Heart left ventricle (tissue), 16 donors: ENCODE results near the gene LY6G5C. TPM values are rescaled to one million over a fixed set of nuclear protein-coding genes. Genes with fewer than 3 reads are reported as not detected.

ENCODE experiments used
- ATAC-seq, 4 donors: fragments of 200-7000 bp; cut with Tn5 transposase; one replicate each; pipeline ENCODE4 v1.9.1; 2020 to 2022; ENCODE audit warnings: moderate library complexity in 4 of 4, mild to moderate bottlenecking in 3 of 4, moderate number of reproducible peaks in 1 of 4
- DNase-seq, 5 donors: peaks; one replicate each; pipeline ENCODE4 v3.0.0-alpha.2; 2020
- H3K27ac ChIP-seq, 12 donors: fragments of 200-600 bp; sonication (generic) in 4 of 12; one replicate each; pipeline versions ENCODE4 v1.5.0 to v1.8.0; 2016 to 2022; ENCODE audit warnings: mild to moderate bottlenecking in 2 of 12
- H3K27me3 ChIP-seq, 9 donors: fragments of 200-600 bp; sonication (generic) in 2 of 9; one replicate each; pipeline versions ENCODE4 v1.5.1 to v1.8.0; 2016 to 2022; ENCODE audit warnings: mild to moderate bottlenecking in 3 of 9
- H3K36me3 ChIP-seq, 9 donors: fragments of 200-600 bp; sonication (generic) in 2 of 9; one replicate each; pipeline versions ENCODE4 v1.5.0 to v1.8.0; 2018 to 2022; ENCODE audit warnings: mild to moderate bottlenecking in 2 of 9
- H3K4me1 ChIP-seq, 12 donors: fragments of 200-600 bp; sonication (generic) in 4 of 12; one replicate each; pipeline versions ENCODE4 v1.5.0 to v1.8.0; 2016 to 2022; ENCODE audit warnings: mild to moderate bottlenecking in 3 of 12
- H3K4me3 ChIP-seq, 12 donors: fragments of 200-600 bp; sonication (generic) in 4 of 12; one replicate each; pipeline versions ENCODE4 v1.5.0 to v1.8.0; 2017 to 2022; ENCODE audit warnings: mild to moderate bottlenecking in 9 of 12, moderate library complexity in 4 of 12
- H3K9me3 ChIP-seq, 12 donors: fragments of 200-600 bp; sonication (generic) in 4 of 12; one replicate each; pipeline versions ENCODE4 v1.5.0 to v1.8.0; 2016 to 2022; ENCODE audit warnings: mild to moderate bottlenecking in 1 of 12
- CTCF ChIP-seq, 12 donors: fragments of 200-600 bp; sonication (generic) in 4 of 12; IDR thresholded peaks; one replicate each; pipeline versions ENCODE4 v1.5.0 to v1.8.0; 2018 to 2022; ENCODE audit warnings: antibody characterized with exemption in 12 of 12, mild to moderate bottlenecking in 5 of 12
- POLR2A ChIP-seq, 2 donors: fragments of 450-650 bp; IDR thresholded peaks; one replicate each; pipeline ENCODE4 v1.6.1; 2017; ENCODE audit warnings: antibody characterized with exemption in 2 of 2, mild to moderate bottlenecking in 2 of 2, moderate library complexity in 2 of 2
- whole genome bisulfite sequencing, 4 donors: extraction: QIAGEN DNeasy Blood & Tissue Kit in 2 of 4; methylation state at CpG; one replicate each; pipeline versions ENCODE4 v1.1.5 to v1.1.7; 2013 to 2018; 5-methylcytosine and 5-hydroxymethylcytosine counted together
- intact Hi-C, 10 donors: fragments of 100-400 bp; cut with DNase I; formaldehyde crosslinking; loops; one replicate each; pipeline versions ENCODE4 v1.11.1 to v1.14.2; 2022
- long read RNA-seq, 3 donors: library from polyadenylated mRNA; unstranded; transcript quantifications; one replicate each; pipeline ENCODE4 v2.0.0, GENCODE V29; 2020 to 2021
- polyA plus RNA-seq, 2 donors: library from polyadenylated mRNA; stranded (reverse); fragments of 200-250 nt; gene quantifications; one replicate each; pipeline ENCODE4 v1.2.3, GENCODE V29; 2013
- total RNA-seq, 9 donors: library from RNA; depleted of rRNA in 2 of 9; stranded (reverse); fragments of >200 nt in 2 of 9; fragmentation: NEBNext Ultra II Directional in 3 of 9; extraction: Animal tissue kit (Norgen Biotek cat#: 25700) in 3 of 9; gene quantifications; one replicate each; pipeline versions ENCODE4 v1.1.0 to v1.2.4, GENCODE V29; 2016 to 2023
- donor health status: ischemic (EF 13 %, LVEDD 7.1; RV severe dilation, severe dysfunction).
- donor health status: healthy with polysubstance abuse.
- donor health status: DM: no; HTN: yes; CAD: no.
- donor health status: DM: no; HTN: no; CAD: no.
- donor health status: ischemic (EF 25% LVEDD 6.9; RV normal size, moderate dysfunction).
- donor health status: ischemic (EF 25% LVEDD 5.7; RV mildly dilated, moderate dysfunction).
- donor health status: healthy.
- donor health status: DM: yes; HTN: yes; CAD: no.
- donor health status: ischemic (EF 35%, LVEDD 5.7; RV mildly dilated, moderate dysfunction).
- donor health status: nonischemic (EF 11% LVEDD 7.7; RV severe dilation, severe dysfunction).
- donor health status: DM: yes; HTN: yes; CAD: no.
- donor health status: PGD.
- donor health status: ischemic (EF 29% LVEDD 5.4; RV normal size, mild dysfunction).
- donor health status: nonischemic (EF 23%, LVEDD 6.1; RV moderate dilation, normal function).

The LY6G5C gene, protein sequence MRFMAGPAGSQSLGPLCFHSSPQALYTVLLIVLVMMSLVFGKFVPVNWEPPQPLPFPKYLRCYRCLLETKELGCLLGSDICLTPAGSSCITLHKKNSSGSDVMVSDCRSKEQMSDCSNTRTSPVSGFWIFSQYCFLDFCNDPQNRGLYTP
- total RNA-seq (1 to 10 TPM; 1.3 to 3.1 (median 2.2) TPM), polyA plus RNA-seq (1 to 10 TPM; 1.4 to 3.0 TPM)
- long read RNA-seq, donor 1, partial matches to known transcripts, result 0 of 3 reads
- long read RNA-seq, donor 1, other reads (novel, unspliced or antisense), result 1 of 3 reads
- long read RNA-seq, donor 2, result 0 reads
- long read RNA-seq, donor 3, partial matches to known transcripts, result 0 of 1 reads
- long read RNA-seq, donor 3, other reads (novel, unspliced or antisense), result 1 of 1 reads

GRCh38 chr6:31680226-31681134 lies at the start of gene LY6G5C:
Gene LY6G5C (minus strand): TSS chr6:31681067. CDS start chr6:31680373, 694 bp downstream.
- peak; percentile 82 to 90 (median 85) for DNase-seq
- TF ChIP-seq CTCF (IDR thresholded peaks at IDR 0.05), result peak; percentile 54 to 85 (median 78)
- TF ChIP-seq POLR2A (IDR thresholded peaks at IDR 0.05), result no peak
- intact Hi-C loops, result loop anchor here (1.0 to 10.0 kb wide), 15 partner anchors 47 to 274 kb away; partner anchors contain the start of genes DDAH2 (in 3 of the 10), NELFE (in 3 of the 10), SKIC2 (in 3 of the 10) and SAPCD1 (in 2 of the 10)
- peaks cover 0 to 26% (median 14%) of the 10 kb centered on the region in 12 donors for H3K4me1 ChIP-seq
- peaks cover 0 to 14% (median 6%) of the 10 kb centered on the region in 9 donors for H3K36me3 ChIP-seq
- WGBS, 4 donors, result 11 to 14% (median 13%) methylated on average over 17 of the region's 17 CpGs
- no peaks in the 10 kb centered on the region for H3K9me3 ChIP-seq
- ATAC-seq, result peak; percentile 75 to 92 (median 88)
- peak within 1 kb of the TSS in 11 of 12 donors; percentile 9 to 83 (median 63) for H3K27ac ChIP-seq
- H3K4me3 ChIP-seq, result peak within 1 kb of the TSS; percentile 28 to 74 (median 58)
- H3K27me3 ChIP-seq, result no peaks in the 10 kb centered on the region

DNA sequence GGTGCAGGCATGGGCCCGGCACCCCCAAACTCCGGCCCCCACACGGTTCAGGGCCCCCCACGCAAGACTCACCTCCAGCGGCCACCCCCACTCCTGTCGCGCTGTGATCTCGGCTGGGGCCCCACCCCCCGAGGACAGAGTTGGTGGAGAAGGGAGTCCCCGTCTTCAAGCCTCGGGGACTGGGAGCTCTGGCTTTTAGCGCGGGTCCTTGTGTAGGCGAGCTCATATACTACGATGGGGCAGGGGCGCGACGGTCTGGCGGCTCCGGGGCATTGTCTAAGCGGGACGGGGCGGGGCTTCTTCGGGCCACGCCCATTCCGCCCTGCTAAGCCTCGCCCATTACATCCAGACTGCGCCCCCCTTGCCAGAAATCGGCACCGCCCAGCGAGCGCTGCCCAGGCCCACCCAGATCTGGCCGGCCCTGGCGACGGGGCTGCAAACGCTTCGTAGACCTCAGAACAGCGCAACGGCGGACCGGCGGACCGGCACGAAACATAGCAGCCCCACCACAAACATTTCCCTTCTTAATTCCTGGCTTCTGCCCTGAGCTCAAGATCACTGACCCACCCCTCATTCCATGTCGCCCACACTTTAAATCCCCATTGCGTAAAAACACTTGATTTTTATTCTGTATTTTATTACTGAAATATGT lies 49.2 kb upstream of the LY6G5C start:
- 2 to 4% (median 2%) methylated on average over 39 to 46 of the region's 46 CpGs for WGBS, 4 donors
- H3K9me3 ChIP-seq, result no peaks in the 10 kb centered on the region
- H3K27me3 ChIP-seq, result no peaks in the 10 kb centered on the region
- peaks cover 5 to 87% (median 36%) of the 10 kb centered on the region in 12 donors for H3K4me1 ChIP-seq
- H3K27ac ChIP-seq, result peak overlapping the region; percentile 70 to 99 (median 97)
- ATAC-seq (peak; percentile 82 to 87 (median 84)), DNase-seq (peak; percentile 90 to 95 (median 94))
- peak; percentile 12 to 75 for TF ChIP-seq POLR2A (IDR thresholded peaks at IDR 0.05)
- TF ChIP-seq CTCF (IDR thresholded peaks at IDR 0.05), result peak in 1 of 12 donors; percentile 6
- intact Hi-C loops, result loop anchor here in 8 of 10 donors (2.0 to 10.0 kb wide), 10 partner anchors 27 to 105 kb away; partner anchors contain the start of genes LY6G5C (in 3 of the 8), ABHD16A (in 2 of the 8), HSPA1B (in 1 of the 8) and SAPCD1 (in 1 of the 8)
- H3K36me3 ChIP-seq, result peaks cover 3 to 77% (median 61%) of the 10 kb centered on the region in 9 donors
- H3K4me3 ChIP-seq, result peak overlapping the region; percentile 52 to 95 (median 76)

DNA sequence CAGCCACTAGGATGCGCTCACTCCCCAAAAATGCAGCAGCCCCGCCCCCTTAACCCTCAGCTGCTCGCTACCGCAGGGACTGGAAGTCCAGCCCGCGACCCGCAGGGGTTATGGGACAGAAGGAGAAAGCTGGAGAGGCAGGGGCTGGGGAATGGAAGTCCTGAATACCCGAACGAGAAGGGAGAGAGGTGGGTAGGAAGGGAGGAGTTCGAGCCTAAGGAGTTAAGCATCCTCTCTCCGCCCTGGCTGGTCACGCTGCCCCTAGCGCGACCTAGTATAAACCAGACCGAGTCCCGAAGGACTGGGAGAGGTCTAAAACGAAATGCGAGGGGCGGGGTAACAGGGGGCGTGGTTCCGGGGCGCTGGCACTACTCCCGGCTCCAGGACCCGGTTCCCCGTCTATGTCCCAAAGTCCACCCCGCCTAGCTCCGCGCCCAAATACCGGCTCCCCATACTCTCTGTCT lies 48.7 kb upstream of the LY6G5C start:
- H3K9me3 ChIP-seq, result no peaks in the 10 kb centered on the region
- DNase-seq (peak; percentile 93 to 95 (median 93)), ATAC-seq (peak; percentile 89 to 91 (median 89))
- TF ChIP-seq CTCF (IDR thresholded peaks at IDR 0.05), result peak in 7 of 12 donors; percentile 36 to 76 (median 54)
- TF ChIP-seq POLR2A (IDR thresholded peaks at IDR 0.05), result peak in 1 of 2 donors; percentile 57
- H3K27ac ChIP-seq, result peak overlapping the region; percentile 70 to 99 (median 97)
- peaks cover 4 to 85% (median 33%) of the 10 kb centered on the region in 12 donors for H3K4me1 ChIP-seq
- H3K36me3 ChIP-seq, result peaks cover 3 to 76% (median 61%) of the 10 kb centered on the region in 9 donors
- peak overlapping the region; percentile 52 to 95 (median 76) for H3K4me3 ChIP-seq
- no peaks in the 10 kb centered on the region for H3K27me3 ChIP-seq
- 0 to 1% (median 1%) methylated on average over 28 to 29 of the region's 29 CpGs for WGBS, 4 donors
- intact Hi-C loops, result loop anchor here in 7 of 10 donors (2.0 to 5.0 kb wide), 5 partner anchors 27 to 103 kb away; partner anchors contain the start of genes LY6G5C (in 3 of the 7), ABHD16A (in 2 of the 7) and SAPCD1 (in 1 of the 7)
